Activated CD4-positive, alpha-beta T cell treated with anti-CD3 and anti-CD28 coated beads for 4 hours (primary cell): ENCODE results near the gene TNRC6A.
"Not testable (repeated sequence)": the region's sequence is repeated elsewhere in the genome, so short reads cannot be mapped to it uniquely, and the experiment has no call there.

Experiments used
- DNase-seq, 2 donors: peaks; one replicate each; pipeline ENCODE4 v3.0.0-alpha.2; 2020

TNRC6A gene

DNA sequence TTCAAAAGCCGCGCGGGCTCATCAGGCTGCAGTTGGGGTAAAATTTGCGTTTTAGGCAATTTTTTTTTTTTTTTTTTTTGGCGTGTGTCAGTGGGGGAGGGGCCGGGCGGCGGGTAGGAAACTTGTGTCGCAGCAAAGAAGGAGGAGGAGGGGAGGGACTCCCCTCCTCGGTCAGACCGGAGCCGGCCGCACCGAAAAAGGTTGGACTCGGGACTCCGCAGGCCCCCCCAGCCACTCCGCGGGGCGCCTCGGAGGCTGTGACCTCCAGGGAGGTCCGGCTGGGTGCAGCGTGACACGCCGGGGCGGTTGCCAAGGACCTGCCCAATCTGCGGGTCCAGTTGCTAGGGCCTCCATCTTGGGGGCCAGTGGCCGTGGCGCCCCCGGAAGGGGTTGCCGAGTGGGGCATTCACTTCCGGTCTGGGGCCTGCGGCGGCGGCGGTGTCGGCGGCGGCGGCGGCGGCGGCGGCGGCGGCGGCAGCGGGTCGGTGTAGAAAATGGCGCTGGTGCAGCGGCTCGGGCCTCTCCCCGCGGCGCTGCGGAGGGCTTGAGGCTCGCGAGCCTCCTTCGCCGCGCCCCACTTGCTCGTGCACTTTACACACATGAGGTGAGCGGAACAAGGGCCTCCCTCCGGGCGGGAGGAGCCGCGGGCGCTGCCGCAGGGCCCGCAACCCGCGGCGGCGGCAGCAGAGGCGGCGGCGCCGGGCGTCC lies at the start of gene TNRC6A:
Gene TNRC6A (plus strand): TSS at position 409 of the 708 bp plus-strand sequence. CDS start 191 bp downstream, at position 600.
- peak; percentile 62 to 76 for DNase-seq

DNA sequence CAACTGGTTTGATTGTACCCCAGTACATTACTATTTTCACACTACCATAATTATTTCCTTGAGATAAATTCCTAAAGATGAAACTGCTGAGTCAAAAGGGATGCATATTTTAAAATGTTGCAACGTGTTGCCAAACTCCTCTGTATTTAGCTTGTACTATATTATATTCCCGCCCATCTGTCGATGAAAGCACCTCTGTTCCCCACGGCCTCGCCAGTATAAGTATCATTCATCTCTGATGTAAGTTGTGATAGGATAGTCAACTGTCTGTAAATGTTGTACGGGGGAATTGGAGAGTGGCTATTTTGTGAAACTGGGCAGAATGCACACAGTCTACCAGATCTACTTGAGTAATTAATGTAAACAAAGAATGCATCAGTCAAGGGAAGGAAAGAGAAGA lies 47.7 kb upstream of the TNRC6A start:
- DNase-seq: no peak

GRCh38 chr16:24683250-24683649 lies 46.2 kb upstream of the TNRC6A start:
- no peak for DNase-seq

DNA sequence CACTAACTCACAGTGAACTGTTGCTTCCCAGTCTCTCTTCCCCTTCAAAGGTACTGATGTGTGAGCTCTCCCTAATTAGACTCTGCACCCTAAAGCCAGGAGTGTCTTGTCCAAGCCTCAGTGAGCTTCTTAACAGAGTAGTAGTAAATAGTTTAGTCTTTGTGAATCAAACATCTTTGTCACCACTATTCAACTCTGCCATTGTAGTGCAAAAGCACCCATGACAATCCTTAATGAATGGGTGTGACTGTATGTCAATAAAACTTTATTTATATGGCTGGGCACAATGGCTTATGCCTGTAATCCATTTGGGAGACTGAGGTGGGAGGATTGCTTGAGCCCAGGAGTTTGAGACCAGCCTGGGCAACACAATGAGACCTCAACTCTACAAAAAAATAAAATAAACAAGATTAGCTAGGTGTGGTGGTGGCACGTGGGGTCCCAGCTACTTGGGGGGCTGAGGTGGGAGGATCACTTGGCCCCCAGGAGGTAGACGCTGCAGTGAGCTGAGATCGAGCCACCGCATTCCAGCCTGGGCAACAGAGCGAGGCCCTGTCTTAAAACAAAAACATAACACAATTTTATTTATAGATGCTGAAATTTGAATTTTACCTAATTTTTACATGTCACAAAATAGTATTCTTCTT lies 45.5 kb upstream of the TNRC6A start:
- no peak for DNase-seq

DNA sequence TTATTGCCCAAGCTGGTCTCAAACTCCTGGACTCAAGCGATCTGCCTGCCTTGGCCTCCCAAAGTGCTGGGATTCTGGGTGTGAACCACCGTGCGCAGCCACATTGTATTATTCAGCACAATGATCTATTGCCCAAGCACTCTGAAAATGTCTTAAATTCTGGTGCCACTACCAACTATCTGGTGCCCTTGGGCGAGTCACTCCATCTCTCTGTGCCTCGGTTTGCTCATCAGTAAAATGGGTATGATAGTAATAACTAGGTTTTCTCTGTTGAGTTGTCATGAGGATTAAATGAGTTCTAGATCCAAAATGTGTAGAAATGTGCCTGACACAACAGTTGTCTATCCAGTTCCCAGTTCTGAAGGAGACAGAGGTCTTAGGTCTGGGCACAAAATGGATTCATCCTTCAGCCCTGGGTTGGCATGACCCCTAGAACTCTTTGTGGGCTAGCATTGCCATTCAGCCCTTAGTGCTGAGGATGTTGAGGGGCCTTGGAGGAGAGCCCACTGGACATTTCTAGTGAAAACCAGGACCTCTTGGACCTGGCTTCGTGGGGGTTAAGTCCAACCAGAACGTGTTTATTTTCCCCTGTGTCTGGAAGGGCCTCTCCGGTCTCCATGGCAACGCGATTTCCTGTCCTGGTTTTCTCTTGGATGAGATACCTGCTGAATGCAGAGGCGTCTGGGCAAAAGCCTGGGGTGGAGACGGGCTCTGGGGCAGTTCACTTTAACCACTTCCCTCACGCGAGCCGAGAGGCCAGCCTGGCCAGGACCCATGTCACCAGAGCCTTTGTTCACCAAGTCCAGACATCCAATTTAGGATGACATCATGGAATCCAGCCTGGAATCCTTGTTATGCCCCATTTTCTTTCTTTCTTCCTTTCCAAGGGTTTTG lies 43.7 kb upstream of the TNRC6A start:
- DNase-seq: no peak

- no peak for DNase-seq
Observed at GRCh38 chr16:24686678-24687077, 42.8 kb upstream of the TNRC6A start.

- no peak for DNase-seq
Observed at GRCh38 chr16:24688359-24688758, 41.1 kb upstream of the TNRC6A start.

GRCh38 chr16:24689128-24689527 lies 40.3 kb upstream of the TNRC6A start:
- DNase-seq: no peak

DNA sequence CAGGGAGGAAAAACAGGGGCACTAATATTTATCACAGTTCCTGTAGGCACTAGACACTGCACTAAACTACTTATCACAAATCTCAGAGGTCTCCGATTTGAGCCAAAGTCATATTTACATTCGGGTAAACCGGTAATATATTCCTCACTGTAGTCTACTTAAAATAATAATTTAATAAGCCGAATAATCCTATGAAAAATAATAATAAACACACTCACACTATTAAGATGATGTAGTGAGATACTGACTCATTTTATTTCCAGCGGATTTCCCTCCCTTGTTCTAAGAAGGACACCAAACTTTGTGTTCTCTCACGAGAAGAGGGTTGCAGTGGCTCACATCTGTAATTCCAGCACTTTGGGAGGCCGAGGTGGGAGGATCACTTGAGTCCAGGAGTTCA lies 36.6 kb upstream of the TNRC6A start:
- DNase-seq: no peak

GRCh38 chr16:24694931-24695330 lies 34.5 kb upstream of the TNRC6A start:
- DNase-seq: no peak

GRCh38 chr16:24696699-24697098 lies 32.8 kb upstream of the TNRC6A start:
- DNase-seq: no peak

DNA sequence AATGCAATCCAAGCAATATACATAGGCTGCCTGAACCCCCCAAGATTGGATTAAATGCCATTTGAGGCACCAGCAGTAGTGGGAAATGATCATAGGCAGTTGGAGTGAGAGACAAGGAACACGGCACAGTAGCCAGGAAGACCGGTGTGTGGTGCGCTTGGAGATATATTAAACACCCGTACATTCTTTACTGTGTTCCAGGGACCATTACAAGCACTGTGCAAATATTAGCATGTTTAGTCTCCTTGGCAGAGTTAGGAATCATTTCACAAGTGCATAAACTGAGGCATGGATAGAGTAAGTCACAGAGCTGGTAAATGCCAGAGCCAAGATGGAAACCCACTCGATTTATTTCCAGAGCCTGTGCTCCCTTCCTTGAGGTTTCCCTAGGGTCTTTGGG lies 31.1 kb upstream of the TNRC6A start:
- no peak for DNase-seq

GRCh38 chr16:24699151-24699723 lies 30.2 kb upstream of the TNRC6A start:
- DNase-seq: no peak

DNA sequence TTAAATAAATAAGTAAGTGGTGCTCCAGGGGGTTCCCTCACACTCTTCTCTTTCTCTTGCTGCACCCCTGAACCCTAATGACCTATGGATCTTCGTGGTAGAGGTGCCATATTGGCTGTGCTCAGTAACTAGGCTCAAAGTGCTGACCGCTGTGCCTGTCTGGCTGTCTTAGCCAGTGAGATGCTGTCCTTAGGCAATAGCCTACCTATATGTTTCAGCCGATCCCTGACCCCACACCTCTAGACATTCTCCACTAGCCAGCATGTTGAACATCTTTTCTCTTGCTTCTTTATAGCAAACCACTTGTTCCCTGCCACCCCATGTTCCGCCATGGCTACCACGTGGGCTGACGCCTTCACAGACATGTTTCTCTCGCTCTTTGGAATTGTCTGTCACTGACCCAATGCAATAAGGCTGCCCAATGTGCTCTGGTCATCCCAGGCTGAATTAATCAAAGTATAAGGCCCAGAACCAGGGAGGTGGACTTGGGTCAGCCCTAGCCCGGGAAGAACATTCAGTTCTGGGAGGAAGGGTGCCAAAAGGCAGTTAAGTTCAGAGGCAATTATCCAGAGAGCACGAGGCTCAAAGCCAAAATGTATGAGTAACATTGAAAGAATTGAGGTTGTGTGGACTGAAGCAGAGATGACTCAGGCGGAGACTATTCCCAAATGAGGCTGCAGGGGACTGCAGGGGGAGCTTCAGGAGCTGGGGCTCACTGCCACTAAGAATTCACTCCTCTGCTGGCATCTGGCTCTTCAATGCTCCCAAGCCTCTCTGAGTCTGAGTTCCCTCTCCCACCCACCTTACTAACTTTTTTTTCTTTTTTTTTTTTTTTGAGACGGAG lies 28.7 kb upstream of the TNRC6A start:
- no peak for DNase-seq

GRCh38 chr16:24701521-24701951 lies 27.9 kb upstream of the TNRC6A start:
- DNase-seq: no peak

- DNase-seq: not testable (repeated sequence)
Observed at GRCh38 chr16:24707760-24708159, 21.7 kb upstream of the TNRC6A start.

- no peak for DNase-seq
Observed at GRCh38 chr16:24713379-24713778, 16.1 kb upstream of the TNRC6A start.

DNA sequence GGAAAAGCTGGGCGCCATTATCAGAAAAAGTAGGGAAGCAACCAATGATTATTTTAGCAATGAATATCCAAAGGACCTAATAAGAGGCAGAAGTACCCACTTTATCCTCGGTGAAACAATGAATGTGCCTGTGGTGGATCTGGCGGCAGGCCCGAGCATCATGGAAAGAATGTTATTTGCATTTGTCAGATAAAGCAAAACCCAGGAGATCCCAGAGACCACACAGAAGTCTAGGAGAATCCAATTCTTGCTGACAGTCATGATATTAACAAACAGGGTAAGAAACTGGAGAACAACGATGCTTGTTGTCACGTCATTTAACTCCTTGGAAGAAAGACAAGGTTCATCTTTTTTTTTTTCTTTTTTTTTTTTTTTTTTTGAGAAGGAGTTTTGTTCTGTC lies 12.0 kb upstream of the TNRC6A start:
- no peak for DNase-seq

DNA sequence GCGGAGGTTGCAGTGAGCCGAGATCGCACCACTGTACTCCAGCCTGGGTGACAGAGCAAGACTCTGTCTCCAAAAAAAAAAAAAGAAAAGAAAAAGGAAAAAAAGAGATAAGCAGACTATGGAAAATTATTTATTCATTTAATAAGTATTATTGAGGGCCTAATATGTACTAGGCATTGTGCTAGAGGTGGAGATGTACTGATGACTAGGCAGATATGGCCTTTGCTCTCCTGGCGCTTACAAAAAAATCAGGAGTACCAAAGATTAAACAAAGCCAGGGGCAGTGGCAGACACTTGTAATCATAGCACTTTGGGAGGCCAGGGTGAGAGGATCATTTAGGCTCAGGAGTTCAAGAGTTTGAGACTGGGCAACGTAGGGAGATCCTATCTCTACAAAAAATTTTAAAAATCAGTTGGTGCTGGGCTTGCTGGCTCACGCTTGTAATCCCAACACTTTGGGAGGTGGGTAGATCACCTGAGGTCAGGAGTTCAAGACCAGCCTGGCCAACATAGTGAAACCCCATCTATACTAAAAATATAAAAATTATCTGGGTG lies 10.4 kb upstream of the TNRC6A start:
- no peak for DNase-seq

- DNase-seq: peak; percentile 36 to 51
Observed at GRCh38 chr16:24721830-24722238, 7.6 kb upstream of the TNRC6A start.

- no peak for DNase-seq
Observed at GRCh38 chr16:24723663-24724062, 5.8 kb upstream of the TNRC6A start.

DNA sequence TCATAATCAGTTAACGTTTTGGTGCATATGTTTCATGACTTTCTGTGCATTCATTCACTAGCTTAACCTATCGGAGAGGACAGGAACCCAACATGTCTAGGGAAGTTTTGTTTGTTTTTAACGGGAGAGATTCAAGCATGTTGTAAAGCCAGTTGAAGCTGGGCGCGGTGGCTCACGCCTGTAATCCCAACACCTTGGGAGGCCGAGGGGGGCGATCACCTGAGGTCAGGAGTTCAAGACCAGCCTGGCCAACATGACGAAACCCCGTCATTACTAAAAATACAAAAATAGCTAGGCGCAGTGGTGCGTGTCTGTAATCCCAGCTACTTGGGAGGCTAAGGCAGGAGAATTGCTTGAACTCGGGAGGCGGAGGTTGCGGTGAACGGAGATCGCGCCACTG lies 1.4 kb upstream of the TNRC6A start:
- no peak for DNase-seq
